ENCODE results near the gene TSSK3.

The TSSK3 gene, protein sequence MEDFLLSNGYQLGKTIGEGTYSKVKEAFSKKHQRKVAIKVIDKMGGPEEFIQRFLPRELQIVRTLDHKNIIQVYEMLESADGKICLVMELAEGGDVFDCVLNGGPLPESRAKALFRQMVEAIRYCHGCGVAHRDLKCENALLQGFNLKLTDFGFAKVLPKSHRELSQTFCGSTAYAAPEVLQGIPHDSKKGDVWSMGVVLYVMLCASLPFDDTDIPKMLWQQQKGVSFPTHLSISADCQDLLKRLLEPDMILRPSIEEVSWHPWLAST

DNA sequence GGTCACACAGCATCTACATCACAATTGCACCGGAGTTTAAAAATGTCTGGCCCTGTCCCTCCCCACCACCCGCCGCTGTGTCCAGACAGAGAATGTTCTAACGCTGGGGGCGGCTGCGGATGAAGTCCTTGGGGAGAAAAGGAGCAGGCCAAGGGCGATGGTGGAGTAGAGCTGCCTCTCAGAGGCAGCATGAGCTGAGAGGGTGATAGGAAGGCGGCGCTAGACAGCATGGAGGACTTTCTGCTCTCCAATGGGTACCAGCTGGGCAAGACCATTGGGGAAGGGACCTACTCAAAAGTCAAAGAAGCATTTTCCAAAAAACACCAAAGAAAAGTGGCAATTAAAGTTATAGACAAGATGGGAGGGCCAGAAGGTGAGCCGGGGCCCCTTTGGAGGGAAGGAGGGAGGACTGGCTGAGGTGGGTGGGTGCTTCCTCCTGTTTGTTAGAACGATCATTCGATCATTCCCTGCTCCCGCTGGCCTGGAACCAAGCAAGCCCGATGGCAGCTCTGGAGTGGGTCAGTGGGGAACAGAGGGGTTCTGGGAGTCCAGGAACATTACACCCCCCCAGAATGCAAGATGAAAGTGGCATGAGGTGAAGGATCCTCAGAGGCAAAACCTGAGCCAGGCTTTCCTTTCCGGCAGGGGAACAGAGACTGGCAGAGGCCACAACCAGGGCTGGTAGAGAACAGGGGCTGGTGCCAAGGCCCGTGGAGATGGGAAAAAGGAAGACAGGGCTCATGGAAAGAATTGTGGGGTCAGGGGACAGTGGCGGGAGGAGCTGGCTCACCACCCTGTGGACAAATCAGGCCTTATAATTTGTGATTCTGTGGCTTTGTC, at the start of gene TSSK3, which contains the start of gene FAM229A:
TSS of gene TSSK3 (plus strand) at position 66 of the 840 bp plus-strand sequence. CDS start at position 229, 163 bp downstream.
TSS of gene FAM229A (minus strand) at position 12 of the 840 bp plus-strand sequence. CDS start 394 bp downstream, outside the sequence.
- DNase-seq = no peak

DNA sequence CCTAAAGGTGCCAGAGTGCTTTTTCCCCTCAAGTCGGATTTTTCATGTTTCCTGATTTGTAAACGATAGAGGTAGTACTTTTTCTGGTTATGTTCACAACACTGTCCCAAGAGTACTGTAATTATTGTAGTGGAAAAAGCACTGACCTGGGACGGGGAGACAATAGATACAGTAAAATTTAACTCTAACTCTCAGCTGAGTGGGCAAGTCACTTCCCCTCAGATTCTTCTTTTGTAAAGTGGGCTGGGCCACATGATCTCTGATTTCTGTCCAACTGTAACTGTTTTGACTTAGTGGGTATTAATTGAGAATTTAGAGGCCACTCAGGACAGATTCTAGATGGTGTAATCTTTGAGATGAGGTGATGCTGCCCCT, 45.4 kb upstream of the TSSK3 start:
- no peak for DNase-seq

DNA sequence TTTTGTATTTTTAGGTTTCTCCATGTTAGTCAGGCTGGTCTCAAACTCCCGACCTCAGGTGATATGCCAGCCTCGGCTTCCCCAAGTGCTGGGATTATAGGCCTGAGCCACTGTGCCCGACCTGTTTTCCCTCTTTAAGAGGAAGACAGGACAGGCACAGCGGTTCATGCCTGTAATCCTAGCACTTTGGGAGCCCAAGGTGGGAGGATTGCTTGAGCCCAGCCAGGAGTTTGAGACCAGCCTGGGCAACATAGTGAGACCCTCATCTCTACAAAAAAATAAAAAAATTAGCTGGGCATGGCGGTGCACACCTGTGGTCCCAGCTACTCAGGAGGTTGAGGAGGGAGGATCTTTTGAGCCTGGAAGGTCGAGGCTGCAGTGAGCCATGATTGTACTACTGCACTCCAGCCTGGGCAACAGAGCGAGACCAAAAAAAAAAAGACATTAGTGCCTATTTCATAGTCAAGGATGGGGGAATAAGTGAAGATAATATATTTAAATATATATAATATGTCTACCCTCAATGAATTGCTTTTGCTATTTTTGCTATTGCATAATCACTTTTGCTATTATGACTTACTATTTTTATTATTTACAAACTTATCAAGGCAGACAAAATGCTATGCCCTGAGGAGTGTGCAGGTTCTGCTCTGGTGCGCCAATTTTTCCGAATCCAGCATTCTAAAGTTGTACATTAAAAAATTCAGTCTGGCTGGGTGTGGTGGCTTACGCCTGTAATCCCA, 44.0 kb upstream of the TSSK3 start:
- no peak for DNase-seq

DNA sequence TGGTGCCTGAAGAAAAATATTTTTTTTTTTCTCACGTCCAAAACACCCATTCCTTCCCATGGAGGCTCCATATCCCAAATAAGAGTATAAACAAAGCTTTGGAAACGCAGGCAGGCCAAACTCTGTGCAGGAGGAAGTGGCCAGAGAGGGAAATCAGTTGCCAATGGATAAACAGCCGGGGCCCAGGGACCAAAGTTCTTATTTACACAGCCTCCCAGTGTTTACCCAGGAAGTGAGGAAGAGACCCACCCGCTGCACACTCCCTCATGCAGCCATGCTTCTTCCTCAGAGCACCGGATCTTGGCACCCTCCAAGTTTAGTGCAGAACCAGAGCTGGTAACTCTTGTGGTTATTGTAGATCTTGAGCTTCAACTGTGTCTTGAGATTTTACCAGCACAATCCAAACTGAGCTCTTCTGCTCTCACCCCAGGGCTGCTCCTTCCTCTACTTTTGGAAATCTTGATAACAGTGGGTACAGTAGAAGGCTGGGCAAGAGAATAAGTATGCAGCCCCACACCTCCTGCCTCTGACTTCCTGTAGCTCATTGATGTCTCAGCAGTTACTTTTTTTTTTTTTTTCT, 40.5 kb upstream of the TSSK3 start:
- DNase-seq = peak in 1 of 2 donors; percentile 55

DNA sequence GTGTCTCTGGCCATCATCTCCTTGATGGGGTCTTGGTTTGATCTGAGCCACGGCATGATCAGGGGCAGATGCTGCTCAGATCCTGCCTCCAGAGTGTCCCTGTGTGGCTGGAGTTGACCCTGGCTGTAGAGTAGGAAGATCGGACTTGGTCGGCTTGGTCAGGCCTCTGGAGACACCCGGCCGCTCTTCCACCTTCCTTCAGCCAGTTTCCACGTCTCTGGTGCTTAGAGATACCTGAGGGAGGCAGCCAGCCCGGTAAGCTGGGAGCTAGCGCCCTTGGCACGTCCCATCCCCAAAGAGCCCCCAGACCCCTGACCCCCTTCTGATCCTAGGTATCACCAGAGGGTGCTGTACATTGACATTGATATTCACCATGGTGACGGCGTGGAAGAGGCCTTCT, 35.1 kb upstream of the TSSK3 start:
- DNase-seq = no peak

DNA sequence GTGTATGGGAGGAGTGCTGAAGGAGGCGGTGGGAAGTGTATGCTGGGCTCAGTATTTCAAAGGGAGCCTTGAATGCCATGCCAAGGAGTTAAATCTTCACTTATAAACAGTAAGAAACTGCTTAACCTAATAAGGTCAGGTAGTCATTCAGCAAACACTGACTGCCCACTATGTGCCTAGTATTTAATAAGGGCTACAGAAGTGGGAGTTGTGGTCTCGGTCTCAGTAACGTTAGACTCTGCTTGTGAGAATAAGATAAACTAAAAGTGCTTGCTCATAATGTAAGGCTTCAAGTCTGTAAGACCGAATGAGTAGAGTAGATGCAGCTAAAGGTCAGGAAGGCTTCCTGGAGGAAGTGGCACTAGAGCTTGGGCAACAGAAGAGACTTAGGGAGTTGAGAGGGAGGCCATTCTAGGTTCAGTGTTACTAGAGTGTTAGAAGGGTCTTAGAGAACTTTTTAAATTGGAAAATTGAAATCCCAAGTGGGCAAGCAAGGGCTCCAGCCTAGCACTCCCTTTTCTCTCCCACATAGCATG, 32.3 kb upstream of the TSSK3 start:
- no peak for DNase-seq

DNA sequence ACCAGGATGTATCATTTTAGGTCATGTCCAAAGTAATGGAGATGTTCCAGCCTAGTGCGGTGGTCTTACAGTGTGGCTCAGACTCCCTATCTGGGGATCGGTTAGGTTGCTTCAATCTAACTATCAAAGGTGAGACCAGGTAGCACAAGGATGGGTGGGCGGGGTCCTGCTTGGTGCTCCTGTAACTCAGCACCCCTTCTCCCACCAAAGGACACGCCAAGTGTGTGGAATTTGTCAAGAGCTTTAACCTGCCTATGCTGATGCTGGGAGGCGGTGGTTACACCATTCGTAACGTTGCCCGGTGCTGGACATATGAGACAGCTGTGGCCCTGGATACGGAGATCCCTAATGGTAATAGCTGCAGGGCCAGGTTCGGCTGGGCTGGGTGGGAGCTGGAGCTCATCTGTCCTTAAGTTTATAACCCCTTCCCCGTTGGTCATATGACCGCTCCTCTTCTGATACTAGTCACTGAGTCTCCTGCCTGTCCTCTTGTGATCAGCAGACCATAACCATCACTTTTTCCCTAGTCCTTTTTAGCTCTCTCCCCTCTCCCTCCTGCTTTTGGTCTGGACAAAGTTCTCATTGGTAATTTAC, 31.7 kb upstream of the TSSK3 start:
- no peak for DNase-seq

DNA sequence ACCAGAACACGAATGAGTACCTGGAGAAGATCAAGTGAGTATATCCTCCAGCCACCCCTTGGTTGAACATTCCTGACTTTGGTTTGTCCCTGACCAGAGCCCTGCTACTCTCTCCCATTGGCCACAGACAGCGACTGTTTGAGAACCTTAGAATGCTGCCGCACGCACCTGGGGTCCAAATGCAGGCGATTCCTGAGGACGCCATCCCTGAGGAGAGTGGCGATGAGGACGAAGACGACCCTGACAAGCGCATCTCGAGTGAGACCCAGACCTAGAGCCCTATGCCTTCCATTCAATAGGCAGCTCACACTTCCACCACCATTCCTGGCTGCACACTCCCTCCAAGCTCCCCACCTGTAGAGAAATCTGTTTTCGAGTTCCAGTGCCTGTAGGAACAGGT, 30.8 kb upstream of the TSSK3 start:
- DNase-seq = no peak

DNA sequence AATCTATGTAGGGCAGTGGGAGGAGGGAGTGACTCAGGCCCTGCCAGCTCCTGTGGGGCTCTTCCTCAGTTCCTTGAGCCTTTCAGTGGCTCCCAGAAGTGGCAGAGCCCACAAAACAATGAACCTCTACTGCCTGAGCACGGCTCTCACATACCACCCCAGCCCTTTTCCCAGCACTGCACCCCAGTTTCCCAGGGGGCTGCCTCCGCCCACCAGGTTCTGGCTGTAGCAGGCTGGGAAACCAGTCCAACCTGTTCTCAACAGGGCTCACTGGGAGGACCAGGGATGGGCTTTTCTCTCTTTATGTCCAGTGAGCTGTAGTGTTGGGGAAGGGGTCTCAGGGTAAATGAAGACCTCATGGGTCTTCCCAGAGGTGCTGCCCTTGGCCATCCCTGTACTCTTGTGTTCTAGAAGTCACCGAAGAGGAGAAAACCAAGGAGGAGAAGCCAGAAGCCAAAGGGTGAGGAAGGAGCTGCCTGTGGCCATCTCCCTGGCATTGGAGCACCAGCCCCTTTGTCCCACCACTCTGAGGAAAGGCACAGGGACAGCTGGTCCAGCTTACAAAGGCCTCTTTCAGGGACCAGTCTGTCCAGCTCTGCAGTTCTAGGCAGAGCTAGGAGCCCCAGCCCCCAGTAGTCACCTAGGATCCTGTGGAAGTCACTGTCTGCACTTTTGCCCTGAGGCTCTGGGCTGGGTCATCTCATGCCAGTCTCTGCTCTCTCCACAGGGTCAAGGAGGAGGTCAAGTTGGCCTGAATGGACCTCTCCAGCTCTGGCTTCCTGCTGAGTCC, 29.9 kb upstream of the TSSK3 start:
- DNase-seq = no peak

DNA sequence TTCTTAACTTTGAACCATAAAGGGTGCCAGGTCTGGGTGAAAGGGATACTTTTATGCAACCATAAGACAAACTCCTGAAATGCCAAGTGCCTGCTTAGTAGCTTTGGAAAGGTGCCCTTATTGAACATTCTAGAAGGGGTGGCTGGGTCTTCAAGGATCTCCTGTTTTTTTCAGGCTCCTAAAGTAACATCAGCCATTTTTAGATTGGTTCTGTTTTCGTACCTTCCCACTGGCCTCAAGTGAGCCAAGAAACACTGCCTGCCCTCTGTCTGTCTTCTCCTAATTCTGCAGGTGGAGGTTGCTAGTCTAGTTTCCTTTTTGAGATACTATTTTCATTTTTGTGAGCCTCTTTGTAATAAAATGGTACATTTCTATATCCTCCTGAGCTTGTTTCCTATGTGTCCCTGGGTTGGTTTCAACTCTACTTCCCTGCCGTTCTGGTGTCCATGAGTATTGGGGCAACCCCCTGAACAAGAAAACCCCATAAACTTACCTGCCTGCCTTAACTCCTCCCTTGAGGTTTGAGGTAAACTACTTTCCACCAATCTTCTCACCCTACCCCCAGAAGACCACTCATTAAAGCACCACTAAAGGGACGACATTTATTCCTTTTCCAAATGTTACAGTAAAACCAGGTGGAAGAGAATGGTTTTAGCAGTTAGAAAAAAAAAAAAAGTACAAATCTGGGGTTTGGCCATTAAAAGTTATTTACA, 28.9 kb upstream of the TSSK3 start:
- no peak for DNase-seq

DNA sequence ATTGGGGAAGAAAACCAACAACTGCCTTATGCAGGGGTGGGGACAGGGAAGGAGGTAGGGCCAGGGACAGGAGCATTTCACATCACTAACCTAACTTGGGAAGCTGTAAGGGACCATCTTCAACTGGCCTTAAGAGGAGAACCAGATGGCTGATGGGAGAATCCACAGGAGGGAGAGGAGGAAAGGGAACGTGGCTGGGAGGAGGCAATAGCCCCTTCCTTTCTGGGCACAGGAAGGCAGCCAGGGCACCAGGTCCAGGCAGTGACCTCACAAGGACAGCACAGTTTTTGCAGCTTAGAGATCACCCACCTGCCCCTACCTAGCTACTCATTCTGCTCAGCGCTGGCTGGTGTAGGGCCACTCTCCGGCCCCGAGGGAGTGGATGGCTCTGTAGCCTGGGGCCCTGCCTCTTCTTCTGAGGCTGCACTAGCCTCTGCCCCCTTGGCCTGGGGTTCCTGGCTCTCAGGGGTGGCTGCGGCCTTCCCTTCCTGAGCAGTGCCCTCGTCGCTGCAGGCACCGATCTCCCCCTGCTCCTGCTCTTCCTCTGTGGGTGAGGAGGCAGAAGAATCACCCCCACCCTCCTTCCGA, 28.0 kb upstream of the TSSK3 start:
- DNase-seq = no peak

DNA sequence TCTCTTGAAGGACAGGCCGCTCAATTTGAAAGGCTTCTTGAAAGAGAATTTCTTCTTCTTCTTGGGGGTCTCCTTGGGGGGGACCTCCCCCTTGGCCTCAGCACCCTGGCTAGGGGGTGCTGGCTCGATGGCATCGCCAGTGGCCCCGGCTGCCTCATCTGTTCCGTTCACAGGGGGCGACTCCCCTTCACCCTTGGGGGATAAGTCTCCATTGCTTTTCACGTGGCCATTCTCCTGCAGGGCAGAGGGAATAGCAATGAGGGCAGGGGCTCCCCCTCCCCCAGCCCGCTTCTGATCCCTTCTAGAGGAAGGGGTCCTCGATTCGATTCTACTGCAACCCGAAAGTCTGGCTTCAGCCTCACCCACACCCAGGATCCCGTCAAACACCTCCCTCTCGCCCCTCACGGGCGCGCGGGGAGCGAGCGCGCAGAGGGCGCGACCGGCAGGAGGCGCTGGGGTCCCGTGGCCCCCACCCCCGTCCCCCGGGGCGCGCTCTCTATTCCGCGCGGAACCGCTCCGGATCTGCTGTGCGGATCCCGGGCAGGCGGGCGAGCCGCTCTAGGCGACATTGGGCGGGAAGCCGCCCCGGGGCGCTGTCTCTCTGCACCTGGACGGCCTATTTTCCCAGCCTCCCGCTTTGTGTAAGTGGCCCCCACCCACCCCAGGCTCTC, 27.3 kb upstream of the TSSK3 start:
- peak; percentile 65 to 77 for DNase-seq

DNA sequence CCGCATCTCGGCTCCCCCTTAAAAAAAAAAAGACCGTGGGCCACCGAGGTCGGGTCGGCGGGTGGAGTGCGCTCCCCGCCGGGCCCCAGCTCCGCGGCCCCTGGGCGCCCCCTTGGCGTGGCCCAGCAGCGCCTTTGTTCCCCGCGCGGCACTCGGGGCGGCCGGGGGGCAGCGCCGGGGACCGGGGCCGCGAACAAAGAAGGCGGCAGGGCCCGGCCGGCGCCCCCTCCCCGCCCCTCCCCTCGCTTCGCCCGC, 26.9 kb upstream of the TSSK3 start:
- DNase-seq = no peak

DNA sequence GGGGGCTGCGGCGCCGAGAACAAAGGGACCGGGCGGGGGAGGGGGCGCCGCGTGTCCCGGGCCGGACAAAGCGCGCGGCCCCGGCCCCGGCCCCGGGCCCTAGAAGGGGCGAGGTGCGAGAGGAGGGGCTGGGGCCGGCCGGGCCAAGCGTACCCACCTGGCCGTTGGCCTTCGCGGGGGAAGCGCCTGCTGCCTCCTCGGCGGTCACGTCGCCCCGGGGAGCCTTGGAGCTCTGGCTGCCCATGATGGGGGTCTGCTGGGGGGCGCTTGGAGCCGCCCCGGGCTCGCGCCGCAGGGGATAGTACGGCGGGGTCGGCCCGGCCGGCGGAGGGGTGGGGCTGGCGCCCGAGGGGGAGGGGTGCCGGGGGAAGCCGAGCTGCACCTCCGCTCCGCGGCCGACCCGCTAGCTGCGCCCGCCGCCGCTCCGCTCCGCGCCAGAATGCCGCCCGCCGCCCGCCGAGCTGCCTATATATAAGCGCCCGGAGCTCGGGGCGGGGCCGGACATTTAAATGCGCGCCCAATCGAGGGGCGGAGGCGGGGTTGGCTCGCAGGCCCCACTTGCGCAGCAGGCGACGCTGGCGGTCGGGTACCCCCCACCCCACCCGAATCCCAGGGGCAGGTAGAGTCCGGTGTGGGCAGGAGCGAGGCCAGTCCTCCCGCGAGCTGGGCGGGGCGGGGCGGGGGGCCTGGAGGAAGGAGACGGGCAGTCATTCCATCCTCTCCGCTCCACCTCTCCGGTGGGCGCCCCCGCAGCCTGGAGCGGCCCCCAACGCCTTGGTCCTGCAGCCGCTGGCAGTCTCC, 26.3 kb upstream of the TSSK3 start, which contains the start of gene MARCKSL1:
TSS of gene MARCKSL1 (minus strand) at position 444 of the 801 bp plus-strand sequence. CDS start at position 244, 200 bp downstream.
- DNase-seq = peak; percentile 86 to 92

DNA sequence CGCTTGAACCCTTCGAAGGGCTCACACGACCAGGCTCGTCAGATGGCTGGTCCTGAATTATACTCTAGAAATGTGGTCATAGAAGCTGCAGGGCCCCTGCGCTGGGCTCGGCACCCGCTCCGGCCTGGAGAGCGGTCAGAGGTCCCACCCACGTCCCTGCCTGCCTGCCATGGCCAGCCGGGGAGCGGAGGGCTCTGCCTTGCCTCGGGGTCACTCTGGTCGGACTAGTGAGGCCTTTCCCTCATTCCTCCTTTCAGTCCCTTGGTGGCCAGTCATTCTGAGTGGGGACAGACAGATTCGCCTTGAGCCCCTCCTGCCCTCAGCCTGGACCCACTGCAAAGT, 25.8 kb upstream of the TSSK3 start:
- DNase-seq = no peak

DNA sequence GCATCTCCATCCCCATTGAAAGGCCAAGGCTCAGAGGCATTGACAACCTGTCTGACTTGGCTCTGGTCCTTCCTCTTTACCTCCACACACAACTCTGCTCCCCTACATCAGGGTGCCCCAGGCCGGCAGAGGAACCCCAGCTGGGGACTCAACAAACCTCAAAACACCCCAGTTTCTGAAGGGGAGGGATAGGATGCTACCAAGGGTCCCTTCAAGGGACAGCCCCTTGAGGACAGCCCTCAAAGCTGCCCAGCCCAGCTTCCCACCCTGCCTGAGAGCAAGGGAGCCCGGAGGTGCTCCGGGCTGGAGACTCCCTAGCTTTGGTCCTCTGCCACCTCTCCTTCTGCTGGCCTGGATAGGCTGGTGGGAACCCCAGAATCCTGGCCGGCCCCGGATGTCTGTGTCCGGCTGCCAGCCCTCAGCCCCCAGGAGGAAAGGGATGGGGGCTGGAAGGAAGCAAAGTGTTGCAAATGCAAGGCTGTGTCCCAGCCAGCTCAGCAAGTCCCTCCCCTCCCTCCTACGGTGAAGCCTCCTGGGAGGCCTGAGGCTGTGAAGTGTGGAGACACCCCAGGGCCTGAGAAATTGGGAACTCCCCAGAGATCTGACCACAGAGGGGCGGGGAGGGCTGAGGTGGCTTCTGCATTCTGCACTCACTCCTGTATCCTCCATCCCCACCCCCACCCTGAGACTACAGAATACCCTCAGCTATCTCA, 25.2 kb upstream of the TSSK3 start:
- DNase-seq = peak; percentile 76 to 80

DNA sequence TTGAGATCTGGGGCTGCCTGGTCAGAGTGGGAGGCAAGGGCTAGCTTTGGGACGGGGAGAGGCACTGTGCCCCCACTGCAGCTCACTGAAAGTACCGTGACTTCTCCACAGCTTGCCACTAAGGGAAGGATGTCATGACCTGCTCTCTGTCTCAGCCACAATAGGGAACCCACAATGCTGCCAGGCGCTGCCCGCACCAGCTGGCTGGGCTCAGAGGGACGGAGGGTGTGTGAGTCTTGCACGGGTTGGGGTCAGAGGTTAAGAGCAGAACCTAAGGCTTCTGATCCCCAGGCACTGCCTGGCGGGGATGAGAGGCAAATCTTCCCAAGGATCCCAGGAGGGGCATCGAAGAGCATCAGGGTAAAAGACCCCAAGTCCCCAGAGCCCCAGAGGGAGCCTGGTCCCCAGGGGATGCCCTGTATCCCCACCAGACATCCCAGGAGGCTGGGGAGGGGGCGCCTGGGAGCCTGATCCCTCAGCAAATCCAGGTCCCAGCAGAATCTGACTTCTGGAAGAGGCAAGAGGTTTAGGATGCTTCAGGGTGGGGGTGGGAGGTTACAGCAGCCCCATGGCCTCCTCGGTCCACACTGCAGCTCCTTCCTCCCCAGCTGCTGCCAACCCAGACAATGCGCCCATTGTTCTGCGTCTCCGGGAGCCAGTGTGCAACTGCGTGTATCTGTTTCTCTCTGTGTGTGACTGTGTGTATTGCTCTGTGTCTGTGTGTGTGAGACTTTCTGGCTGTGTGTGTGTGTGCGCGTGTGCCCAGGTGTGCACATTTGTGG, 24.3 kb upstream of the TSSK3 start:
- peak; percentile 39 to 63 for DNase-seq

DNA sequence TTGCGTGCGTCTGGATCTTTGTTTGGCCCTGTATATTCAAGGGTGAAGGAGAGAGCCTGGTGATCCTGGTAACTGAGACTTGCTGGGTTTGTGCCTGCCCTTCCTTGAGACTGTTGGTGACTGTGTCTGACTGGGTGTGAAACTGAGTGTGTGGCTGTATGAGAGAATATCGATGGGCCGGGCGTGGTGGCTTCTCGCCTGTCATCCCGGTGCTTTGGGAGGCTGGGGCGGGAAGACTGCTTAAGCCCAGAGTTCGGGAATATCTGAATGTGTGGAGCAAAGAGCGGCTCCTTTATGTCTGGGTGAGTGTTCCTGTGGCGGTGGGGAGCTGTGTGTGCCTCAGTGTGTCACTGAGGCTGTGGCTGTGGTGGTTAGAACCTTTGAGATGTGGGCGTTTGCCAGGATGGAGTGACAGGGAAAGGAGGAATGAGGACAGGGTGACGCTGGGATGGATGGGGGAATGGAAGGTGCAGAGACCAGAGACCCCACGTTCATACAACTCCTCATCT, 23.6 kb upstream of the TSSK3 start:
- no peak for DNase-seq

All from CD4-positive, alpha-beta T cell treated with Interferon alpha-2 for 1 hour (primary cell).